DND-41 (cell line): Measurements from ENCODE around the gene SCUBE2.
"Not testable (repeated sequence)": the region's sequence is repeated elsewhere in the genome, so short reads cannot be mapped to it uniquely, and the experiment has no call there.

Experiments used
- ATAC-seq: fragments of 200-7000 bp; cut with Tn5 transposase; 3 replicates; pipeline ENCODE4 v1.9.1; 2021; ENCODE audit warnings: low read depth; ENCODE audit not compliant: insufficient read depth
- DNase-seq: peaks from one replicate; pipeline ENCODE4 v3.0.0-alpha.2; 2020
- H2AFZ ChIP-seq: 2 replicates; pipeline ENCODE4 v1.6.0; 2012; ENCODE audit warnings: low read depth, low read length
- H3K27ac ChIP-seq: 2 replicates; pipeline ENCODE4 v1.5.1; 2012; ENCODE audit warnings: low read length, inconsistent platforms
- H3K27me3 ChIP-seq: fragments of 200-600 bp; sonication (generic); 2 replicates; pipeline ENCODE4 v1.6.0; 2012; ENCODE audit warnings: low read length, mild to moderate bottlenecking, inconsistent platforms; ENCODE audit not compliant: insufficient read depth, poor library complexity
- H3K36me3 ChIP-seq: 2 replicates; pipeline ENCODE4 v1.5.1; 2012; ENCODE audit warnings: low read length, inconsistent platforms; ENCODE audit not compliant: insufficient read depth
- H3K4me1 ChIP-seq: 2 replicates; pipeline ENCODE4 v1.5.1; 2012; ENCODE audit warnings: mild to moderate bottlenecking, low read length; ENCODE audit not compliant: insufficient read depth
- H3K4me2 ChIP-seq: 2 replicates; pipeline ENCODE4 v1.6.0; 2012; ENCODE audit warnings: mild to moderate bottlenecking, moderate library complexity, low read length, inconsistent platforms; ENCODE audit not compliant: insufficient read depth
- H3K4me3 ChIP-seq, 2 experiments: fragments of 200-600 bp in 1 of 2; shearing (Covaris generic) in 1 of 2; 2 replicates each; pipeline ENCODE4 v1.5.1; 2012 to 2016; ENCODE audit warnings: inconsistent platforms in 2 of 2, low read length in 2 of 2, mild to moderate bottlenecking in 2 of 2, low read depth in 1 of 2, moderate library complexity in 1 of 2
- H3K79me2 ChIP-seq: 2 replicates; pipeline ENCODE4 v1.6.0; 2012; ENCODE audit warnings: low read length, inconsistent platforms; ENCODE audit not compliant: insufficient read depth
- H3K9ac ChIP-seq: 2 replicates; pipeline ENCODE4 v1.6.0; 2012; ENCODE audit warnings: low read depth, mild to moderate bottlenecking, inconsistent platforms, low read length, moderate library complexity
- H3K9me3 ChIP-seq: 2 replicates; pipeline ENCODE4 v1.5.1; 2012; ENCODE audit warnings: low read length, moderate library complexity, mild to moderate bottlenecking, inconsistent platforms; ENCODE audit not compliant: insufficient read depth, severe bottlenecking
- H4K20me1 ChIP-seq: 2 replicates; pipeline ENCODE4 v1.6.0; 2012; ENCODE audit warnings: low read length; ENCODE audit not compliant: insufficient read depth
- EZH2 ChIP-seq: IDR thresholded peaks from 3 replicates; pipeline ENCODE4 v1.6.1; 2012; ENCODE audit warnings: borderline replicate concordance, low read depth, mild to moderate bottlenecking, moderate library complexity, low read length, inconsistent platforms; ENCODE audit not compliant: severe bottlenecking
- TF ChIP-seq, protein P1 (sequence below): IDR thresholded peaks from 2 replicates; pipeline ENCODE4 v1.5.1; 2012; ENCODE audit warnings: borderline replicate concordance, low read length, moderate library complexity, mild to moderate bottlenecking; ENCODE audit not compliant: poor library complexity, severe bottlenecking; ENCODE audit errors: extremely low read depth

SCUBE2 gene

DNA sequence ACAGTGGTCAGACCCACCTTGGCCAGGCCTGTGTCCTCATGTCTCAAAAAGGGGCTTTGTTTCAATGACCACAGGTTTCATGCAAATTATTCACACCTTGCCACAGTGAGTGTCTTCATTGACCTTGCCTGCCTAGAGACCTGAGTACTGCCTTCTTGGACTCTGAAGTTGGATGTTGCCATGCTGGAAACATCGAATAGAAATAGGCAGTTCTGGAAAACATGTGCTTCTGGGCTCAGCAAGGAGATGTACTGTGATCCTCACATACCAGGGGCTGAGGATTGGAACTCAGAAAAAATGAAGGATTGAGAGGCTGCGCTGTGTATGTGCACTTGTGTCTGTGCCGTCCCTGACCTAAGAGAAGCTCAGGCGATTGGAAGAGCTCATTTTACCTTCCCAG is 78.0 kb downstream of the SCUBE2 start:
- TF ChIP-seq, protein P1, sequence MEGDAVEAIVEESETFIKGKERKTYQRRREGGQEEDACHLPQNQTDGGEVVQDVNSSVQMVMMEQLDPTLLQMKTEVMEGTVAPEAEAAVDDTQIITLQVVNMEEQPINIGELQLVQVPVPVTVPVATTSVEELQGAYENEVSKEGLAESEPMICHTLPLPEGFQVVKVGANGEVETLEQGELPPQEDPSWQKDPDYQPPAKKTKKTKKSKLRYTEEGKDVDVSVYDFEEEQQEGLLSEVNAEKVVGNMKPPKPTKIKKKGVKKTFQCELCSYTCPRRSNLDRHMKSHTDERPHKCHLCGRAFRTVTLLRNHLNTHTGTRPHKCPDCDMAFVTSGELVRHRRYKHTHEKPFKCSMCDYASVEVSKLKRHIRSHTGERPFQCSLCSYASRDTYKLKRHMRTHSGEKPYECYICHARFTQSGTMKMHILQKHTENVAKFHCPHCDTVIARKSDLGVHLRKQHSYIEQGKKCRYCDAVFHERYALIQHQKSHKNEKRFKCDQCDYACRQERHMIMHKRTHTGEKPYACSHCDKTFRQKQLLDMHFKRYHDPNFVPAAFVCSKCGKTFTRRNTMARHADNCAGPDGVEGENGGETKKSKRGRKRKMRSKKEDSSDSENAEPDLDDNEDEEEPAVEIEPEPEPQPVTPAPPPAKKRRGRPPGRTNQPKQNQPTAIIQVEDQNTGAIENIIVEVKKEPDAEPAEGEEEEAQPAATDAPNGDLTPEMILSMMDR, result no peak
- no peak for DNase-seq
- peaks cover 6% of the 10 kb centered on the region; the same call in 1 of the 2 replicates for H3K4me1 ChIP-seq

DNA sequence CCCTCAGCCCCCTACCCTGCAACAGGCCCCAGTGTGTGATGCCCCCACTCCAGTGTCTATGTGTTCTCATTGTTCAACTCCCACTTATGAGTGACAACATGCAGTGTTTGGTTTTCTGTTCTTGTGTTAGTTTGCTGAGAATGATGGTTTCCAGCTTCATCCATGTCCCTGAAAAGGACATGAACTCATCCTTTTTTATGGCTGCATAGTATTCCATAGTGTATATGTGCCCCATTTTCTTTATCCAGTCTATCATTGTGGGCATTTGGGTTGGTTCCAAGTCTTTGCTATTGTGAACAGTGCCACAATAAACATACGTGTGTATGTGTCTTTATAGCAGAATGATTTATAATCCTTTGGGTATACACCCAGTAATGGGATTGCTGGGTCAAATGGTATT is 81.9 kb downstream of the SCUBE2 start:
- not testable (repeated sequence) for H3K4me1 ChIP-seq

More for the DNA sequence above, 78.0 kb downstream of the SCUBE2 start:
- Histone ChIP-seq H3K79me2 (no peaks in the 10 kb centered on the region), H3K27ac (no peak overlapping the region), H3K9me3 (no peaks in the 10 kb centered on the region), H4K20me1 (no peaks in the 10 kb centered on the region), H2AFZ (no peak overlapping the region), H3K4me3 (no peak overlapping the region), H3K9ac (no peak overlapping the region), H3K4me2 (no peak overlapping the region), H3K36me3 (no peaks in the 10 kb centered on the region), H3K27me3 (no peaks in the 10 kb centered on the region)
- ATAC-seq, result no peak

DNA sequence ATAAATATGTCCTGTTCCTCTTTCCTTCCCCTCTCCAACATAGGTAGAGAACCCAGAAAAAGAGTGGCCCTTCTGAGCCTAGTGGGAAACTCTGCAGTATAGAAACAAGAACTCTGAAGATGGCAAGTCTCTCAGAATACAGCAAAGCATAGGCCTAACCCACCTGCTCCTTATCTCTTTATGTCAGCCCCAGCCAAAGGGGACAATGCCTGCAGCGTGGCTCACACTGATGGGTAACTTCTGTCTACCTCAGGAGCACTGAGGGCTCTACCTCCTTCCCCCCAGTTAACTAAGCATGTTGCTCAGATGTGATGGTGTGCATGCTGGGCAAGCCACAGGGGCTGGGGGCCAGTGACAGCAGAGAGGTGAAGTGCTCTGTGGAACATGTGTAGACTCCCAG is 82.7 kb downstream of the SCUBE2 start:
- H3K4me2 ChIP-seq, result no peak overlapping the region
- no peak for DNase-seq
- no peak overlapping the region for H3K4me3 ChIP-seq
- no peak overlapping the region for H3K27ac ChIP-seq
- H3K9ac ChIP-seq, result no peak overlapping the region
- H4K20me1 ChIP-seq, result no peaks in the 10 kb centered on the region
- H2AFZ ChIP-seq, result no peak overlapping the region
- no peaks in the 10 kb centered on the region for H3K9me3 ChIP-seq
- no peaks in the 10 kb centered on the region for H3K79me2 ChIP-seq
- TF ChIP-seq EZH2, result no peak
- TF ChIP-seq, protein P1, result no peak
- H3K4me1 ChIP-seq, result no peaks in the 10 kb centered on the region
- ATAC-seq, result no peak
- peaks cover 19% of the 10 kb centered on the region for H3K27me3 ChIP-seq
- H3K36me3 ChIP-seq, result no peaks in the 10 kb centered on the region

More for the DNA sequence above, 81.9 kb downstream of the SCUBE2 start:
- H3K4me3 ChIP-seq, H3K79me2 ChIP-seq, H3K9ac ChIP-seq, H2AFZ ChIP-seq, H3K9me3 ChIP-seq, H3K4me2 ChIP-seq, H4K20me1 ChIP-seq, H3K36me3 ChIP-seq, DNase-seq, ATAC-seq, H3K27ac ChIP-seq: not testable (repeated sequence)
- peaks cover 16% of the 10 kb centered on the region for H3K27me3 ChIP-seq

DNA sequence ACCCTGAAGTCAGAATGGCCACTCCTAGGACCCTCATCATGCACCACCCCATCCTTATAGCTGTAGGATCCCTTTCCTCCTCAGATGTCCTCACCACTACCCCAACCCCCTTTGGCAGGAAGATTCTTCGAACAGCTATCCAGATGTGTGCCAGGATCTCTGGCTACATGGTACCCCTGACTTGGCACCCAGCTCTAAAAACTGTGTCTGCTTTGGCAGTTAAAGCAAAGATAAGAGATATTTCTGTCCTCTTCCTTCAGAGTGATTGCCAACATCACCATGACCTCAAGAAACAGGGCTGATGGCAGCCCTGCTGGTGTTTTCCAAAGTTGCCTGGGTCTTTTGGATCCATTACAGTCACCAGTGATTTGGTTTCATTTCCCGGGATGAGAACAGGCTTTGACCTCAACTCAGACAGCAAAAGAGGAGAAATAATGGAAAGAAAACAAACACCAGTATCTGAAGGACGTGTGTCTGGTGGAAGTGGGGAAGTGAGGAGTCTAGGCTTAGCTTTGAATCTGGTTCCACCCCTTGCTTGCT is 83.3 kb downstream of the SCUBE2 start:
- ATAC-seq, result no peak
- no peak for DNase-seq
- Histone ChIP-seq H3K27me3 (peaks cover 24% of the 10 kb centered on the region), H2AFZ (no peak overlapping the region), H3K9ac (no peak overlapping the region), H3K4me1 (no peaks in the 10 kb centered on the region), H3K36me3 (no peaks in the 10 kb centered on the region), H3K9me3 (no peaks in the 10 kb centered on the region), H3K4me3 (no peak overlapping the region), H4K20me1 (no peaks in the 10 kb centered on the region), H3K27ac (no peak overlapping the region), H3K79me2 (no peaks in the 10 kb centered on the region), H3K4me2 (no peak overlapping the region)
- TF ChIP-seq, protein P1, result no peak
- no peak for TF ChIP-seq EZH2
